Lower leg skin (tissue), 4 donors: Measurements from ENCODE around the gene PZP. TPM values are rescaled to one million over a fixed set of nuclear protein-coding genes. Genes with fewer than 3 reads are reported as not detected.

Source experiments
- DNase-seq, 2 donors: peaks; one replicate each; pipeline ENCODE4 v3.0.0-alpha.2; 2019; ENCODE audit warnings: low spot score in 2 of 2
- H3K4me3 ChIP-seq: fragments of 200-600 bp; sonication (generic); 2 replicates; pipeline ENCODE4 v1.5.1; 2017; ENCODE audit warnings: mild to moderate bottlenecking, low read depth; ENCODE audit not compliant: poor library complexity, severe bottlenecking
- CTCF ChIP-seq, 3 donors: fragments of 450-650 bp; IDR thresholded peaks; one replicate each; pipeline ENCODE4 v1.5.1; 2016; ENCODE audit warnings: antibody characterized with exemption in 3 of 3, mild to moderate bottlenecking in 3 of 3, moderate library complexity in 2 of 3
- POLR2A ChIP-seq, 2 donors: fragments of 450-650 bp; IDR thresholded peaks; one replicate each; pipeline ENCODE4 v1.6.1; 2016 to 2017; ENCODE audit warnings: antibody characterized with exemption in 2 of 2, mild to moderate bottlenecking in 1 of 2, moderate library complexity in 1 of 2
- WGBS, 2 donors: methylation state at CpG; one replicate each; pipeline ENCODE4 v1.1.5; 2018; 5-methylcytosine and 5-hydroxymethylcytosine counted together
- intact Hi-C: fragments of 100-400 bp; cut with DNase I; formaldehyde crosslinking; loops from one replicate; pipeline ENCODE4 v1.15.0; 2023; ENCODE audit warnings: low total_unique reads
- total RNA-seq, 4 donors: library from RNA; depleted of rRNA; stranded (reverse); fragments of >200 nt; gene quantifications; one replicate each; pipeline ENCODE4 v1.1.0, GENCODE V29; 2016

Gene PZP
- total RNA-seq, 4 donors from 2014 or later = not detected

DNA sequence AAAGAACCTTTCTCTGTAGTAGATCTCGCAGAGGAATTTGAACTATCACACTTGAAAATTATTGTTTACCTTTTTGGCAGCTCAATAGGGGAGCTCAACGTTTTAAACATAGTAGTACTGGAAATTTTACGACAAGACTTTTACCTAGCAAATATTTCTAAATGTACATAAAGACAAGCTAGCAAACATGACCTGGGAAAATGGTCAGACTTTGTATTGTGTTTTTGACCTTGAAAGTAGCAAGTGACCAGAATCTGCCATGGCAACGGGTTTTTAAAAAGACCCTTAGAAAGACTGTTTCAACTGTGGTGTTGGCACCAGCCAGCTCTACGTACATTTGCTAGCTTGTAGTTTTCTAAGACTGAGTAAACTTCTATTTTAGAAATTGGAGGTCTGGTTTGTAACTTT, 72.3 kb downstream of the PZP start:
- 86 to 89% methylated on average over 5 of the region's 5 CpGs for WGBS, 2 donors
- TF ChIP-seq POLR2A (IDR thresholded peaks at IDR 0.05) (no peak), CTCF (IDR thresholded peaks at IDR 0.05) (peak in 1 of 3 donors; percentile 17)
- no peak for DNase-seq
- H3K4me3 ChIP-seq = no peak overlapping the region
- intact Hi-C loops = no loop called here

- 72 to 81% methylated on average over 16 of the region's 16 CpGs for WGBS, 2 donors
- intact Hi-C loops = no loop called here
- H3K4me3 ChIP-seq = no peak overlapping the region
- TF ChIP-seq POLR2A (IDR thresholded peaks at IDR 0.05) (no peak), CTCF (IDR thresholded peaks at IDR 0.05) (no peak)
- no peak for DNase-seq
Measured at GRCh38 chr12:9134981-9135628, 73.1 kb downstream of the PZP start.

DNA sequence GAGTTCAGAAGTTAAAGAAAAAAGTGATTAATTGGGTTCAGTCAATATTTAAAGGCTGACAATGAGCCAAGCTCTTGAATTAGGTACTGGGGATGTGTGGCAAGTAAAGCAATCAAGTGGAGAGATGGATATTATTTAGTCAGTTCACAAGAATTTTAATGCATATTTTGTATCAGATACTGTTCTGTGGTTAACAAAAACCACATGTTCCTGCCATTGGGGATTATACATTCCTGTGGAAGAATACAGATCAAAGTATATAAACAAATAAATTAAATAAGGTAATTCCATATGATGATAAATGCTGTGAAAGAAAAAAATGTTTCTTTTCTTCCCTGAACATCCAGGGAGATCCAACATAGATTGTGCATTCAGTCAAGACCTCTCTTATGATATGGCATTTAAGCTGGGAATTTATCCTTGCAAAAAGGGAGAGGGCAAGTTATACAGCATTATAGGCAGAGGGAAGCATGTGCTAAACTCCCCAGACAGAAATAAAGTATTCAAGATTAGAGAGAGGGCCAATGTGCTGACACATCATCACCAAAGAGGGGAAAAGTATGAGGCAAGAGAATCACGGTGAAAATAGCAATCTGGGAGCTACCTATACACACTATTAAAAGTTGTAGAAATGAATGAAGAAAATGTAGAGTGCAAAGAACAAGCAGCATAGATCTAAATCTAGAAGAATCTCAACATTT, 74.8 kb downstream of the PZP start:
- WGBS, 2 donors = 37 to 43% methylated on average over 1 of the region's 1 CpG
- intact Hi-C loops = no loop called here
- H3K4me3 ChIP-seq = no peak overlapping the region
- DNase-seq = no peak
- TF ChIP-seq CTCF (IDR thresholded peaks at IDR 0.05) (no peak), POLR2A (IDR thresholded peaks at IDR 0.05) (no peak)

DNA sequence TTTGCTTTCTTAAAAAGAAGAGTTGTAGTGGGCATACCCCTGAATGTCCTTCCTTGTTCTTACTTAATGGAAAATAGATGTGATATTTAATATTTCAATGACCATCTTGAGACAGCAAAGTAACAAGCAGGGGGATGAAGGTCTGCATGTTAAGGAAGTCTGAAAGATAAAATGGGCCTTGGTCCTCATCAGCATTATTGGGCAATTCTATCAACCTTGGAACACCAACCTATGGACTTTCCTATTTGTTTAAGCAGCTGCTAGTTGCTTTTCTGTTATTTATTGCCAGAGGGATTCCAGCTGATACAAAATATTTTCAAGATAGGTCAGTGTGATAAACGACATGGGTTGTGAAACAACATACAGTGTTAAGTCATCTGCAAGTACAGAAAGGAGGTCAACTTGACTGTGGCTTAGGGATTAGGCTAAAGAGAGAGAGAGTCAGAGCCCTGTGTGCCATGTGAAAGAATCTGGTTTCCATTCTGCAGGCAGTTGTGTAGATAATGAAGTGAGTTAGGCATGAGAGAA, 76.1 kb downstream of the PZP start:
- 14 to 32% methylated on average over 1 of the region's 1 CpG for WGBS, 2 donors
- H3K4me3 ChIP-seq = no peak overlapping the region
- DNase-seq = no peak
- intact Hi-C loops = no loop called here
- TF ChIP-seq CTCF (IDR thresholded peaks at IDR 0.05) (peak in 1 of 3 donors; percentile 58), POLR2A (IDR thresholded peaks at IDR 0.05) (no peak)

GRCh38 chr12:9130244-9130643, 78.0 kb downstream of the PZP start:
- TF ChIP-seq POLR2A (IDR thresholded peaks at IDR 0.05) (no peak), CTCF (IDR thresholded peaks at IDR 0.05) (no peak)
- intact Hi-C loops = no loop called here
- DNase-seq = no peak
- H3K4me3 ChIP-seq = no peak overlapping the region
- 71 to 96% methylated on average over 2 of the region's 2 CpGs for WGBS, 2 donors
